Left kidney (tissue), 2 donors: ENCODE data around the gene PLPP7. TPM values are rescaled to one million over a fixed set of nuclear protein-coding genes. Genes with fewer than 3 reads are reported as not detected.

ENCODE experiments used
- DNase-seq: peaks from one replicate; pipeline ENCODE4 v3.0.0-alpha.2; 2013
- polyA plus RNA-seq: library from polyadenylated mRNA; unstranded; fragments of 120-200 nt; gene quantifications from one replicate; pipeline ENCODE4 v1.2.1, GENCODE V29; 2013; ENCODE audit not compliant: insufficient read length

PLPP7 gene
- polyA plus RNA-seq, 1 donor, result 1.9 TPM

- no peak for DNase-seq
Measured at GRCh38 chr9:131281119-131281965, 8.2 kb upstream of the PLPP7 start.

GRCh38 chr9:131282175-131282574 lies 7.3 kb upstream of the PLPP7 start:
- no peak for DNase-seq

GRCh38 chr9:131282688-131283422 lies 6.7 kb upstream of the PLPP7 start:
- peak; percentile 80 for DNase-seq

GRCh38 chr9:131284856-131285255 lies 4.7 kb upstream of the PLPP7 start:
- DNase-seq, result no peak

GRCh38 chr9:131287359-131287758 lies 2.2 kb upstream of the PLPP7 start:
- DNase-seq, result no peak

- DNase-seq, result no peak
Measured at GRCh38 chr9:131288217-131288616, 1.3 kb upstream of the PLPP7 start.

GRCh38 chr9:131290036-131290766 lies 678 bp downstream of the PLPP7 start:
- DNase-seq, result no peak

GRCh38 chr9:131290767-131291370 lies 1.3 kb downstream of the PLPP7 start:
- DNase-seq, result no peak

GRCh38 chr9:131291795-131292315 lies 2.3 kb downstream of the PLPP7 start:
- DNase-seq, result no peak

GRCh38 chr9:131292937-131293336 lies 3.4 kb downstream of the PLPP7 start:
- no peak for DNase-seq

- DNase-seq, result no peak
Measured at GRCh38 chr9:131296460-131296859, 6.9 kb downstream of the PLPP7 start.

- DNase-seq, result no peak
Measured at GRCh38 chr9:131296906-131297500, 7.5 kb downstream of the PLPP7 start.

- DNase-seq, result no peak
Measured at GRCh38 chr9:131297903-131298302, 8.4 kb downstream of the PLPP7 start.

GRCh38 chr9:131298341-131298740 lies 8.8 kb downstream of the PLPP7 start:
- no peak for DNase-seq

- DNase-seq, result no peak
Measured at GRCh38 chr9:131298816-131299215, 9.3 kb downstream of the PLPP7 start.

GRCh38 chr9:131299346-131299960 lies 9.9 kb downstream of the PLPP7 start:
- DNase-seq, result no peak

- DNase-seq, result no peak
Measured at GRCh38 chr9:131299961-131300347, 10.4 kb downstream of the PLPP7 start.

GRCh38 chr9:131300444-131300843 lies 10.9 kb downstream of the PLPP7 start:
- no peak for DNase-seq

GRCh38 chr9:131302244-131303075 lies 12.9 kb downstream of the PLPP7 start:
- no peak for DNase-seq
